GM18511 (cell line): Measurements from ENCODE around the gene MLC1.

Experiments used
- ATAC-seq: cut with Tn5 transposase; IDR thresholded peaks from one replicate; pipeline ENCODE4 v1.9.1; 2021; ENCODE audit warnings: mild to moderate bottlenecking, moderate library complexity; ENCODE audit not compliant: unreplicated experiment

MLC1 gene

GRCh38 chr22:50017701-50018224 lies 67.5 kb downstream of the MLC1 start:
- ATAC-seq = no peak

- peak; percentile 72 for ATAC-seq
These were observed 68.1 kb downstream of the MLC1 start for GRCh38 chr22:50016988-50017700.

GRCh38 chr22:50016308-50016987 lies 68.8 kb downstream of the MLC1 start:
- no peak for ATAC-seq

GRCh38 chr22:50015451-50016307 lies 69.5 kb downstream of the MLC1 start:
- ATAC-seq = no peak

GRCh38 chr22:50014655-50015401 lies 70.4 kb downstream of the MLC1 start:
- no peak for ATAC-seq

- no peak for ATAC-seq
These were observed 71.1 kb downstream of the MLC1 start for GRCh38 chr22:50014053-50014501.

- ATAC-seq = no peak
These were observed 72.7 kb downstream of the MLC1 start, which contains the start of gene IL17REL for GRCh38 chr22:50012211-50013181. IL17REL (minus strand) TSS chr22:50012765; CDS start chr22:50012646, 119 bp downstream.

GRCh38 chr22:50011447-50012210 lies 73.6 kb downstream of the MLC1 start:
- no peak for ATAC-seq

GRCh38 chr22:50010676-50011446 lies 74.4 kb downstream of the MLC1 start:
- no peak for ATAC-seq

- ATAC-seq = no peak
These were observed 75.2 kb downstream of the MLC1 start for GRCh38 chr22:50009765-50010675.
